WTC11 (cell line): ENCODE results near the gene MOGAT1. TPM values are rescaled to one million over a fixed set of nuclear protein-coding genes. Genes with fewer than 3 reads are reported as not detected.

ENCODE experiments used
- ATAC-seq: fragments of 200-7000 bp; cut with Tn5 transposase; 2 replicates; pipeline ENCODE4 v1.10.0; 2021; ENCODE audit warnings: mild to moderate bottlenecking, moderate library complexity
- CTCF ChIA-PET: fragments of 300-600 bp; sonication (Branson Sonifier 250); formaldehyde crosslinking; loops from one replicate; lab custom pipeline; 2021; ENCODE audit warnings: antibody characterized with exemption; lab: Charles Lee
- POLR2A ChIA-PET: fragments of 350-600 bp; sonication (Branson Sonifier 250); formaldehyde crosslinking; loops from one replicate; lab custom pipeline; 2021; ENCODE audit warnings: antibody characterized with exemption; lab: Charles Lee
- DNase-seq: peaks from one replicate; pipeline ENCODE4 v3.0.0; 2021; ENCODE audit warnings: low spot score
- H3K27ac Mint-ChIP-seq: 2 replicates; pipeline ENCODE4 v1.8.0; 2021; ENCODE audit warnings: mixed read lengths
- H3K27me3 Mint-ChIP-seq: 2 replicates; pipeline ENCODE4 v1.8.0; 2021; ENCODE audit warnings: low read depth, mild to moderate bottlenecking, moderate library complexity, mixed read lengths
- H3K36me3 Mint-ChIP-seq: 2 replicates; pipeline ENCODE4 v1.8.0; 2021; ENCODE audit warnings: mixed read lengths
- H3K4me1 Mint-ChIP-seq: 2 replicates; pipeline ENCODE4 v1.8.0; 2022; ENCODE audit warnings: mixed read lengths
- H3K4me3 Mint-ChIP-seq: 2 replicates; pipeline ENCODE4 v1.8.0; 2021; ENCODE audit warnings: mild to moderate bottlenecking, moderate library complexity, mixed read lengths
- H3K9me3 Mint-ChIP-seq: 2 replicates; pipeline ENCODE4 v1.8.0; 2021; ENCODE audit warnings: mixed read lengths
- ATF6 ChIP-seq: sonication (generic); formaldehyde crosslinking; IDR thresholded peaks from 2 replicates; pipeline ENCODE4 v1.8.1; 2023; ENCODE audit warnings: mild to moderate bottlenecking, missing genetic modification reagents
- CREB1 ChIP-seq: sonication (generic); formaldehyde crosslinking; IDR thresholded peaks from 2 replicates; pipeline ENCODE4 v1.8.0; 2023; ENCODE audit warnings: mild to moderate bottlenecking, missing genetic modification reagents
- CREM ChIP-seq: sonication (generic); formaldehyde crosslinking; IDR thresholded peaks from 2 replicates; pipeline ENCODE4 v1.8.1; 2022; ENCODE audit warnings: mild to moderate bottlenecking, missing genetic modification reagents, moderate library complexity
- FOXP1 ChIP-seq: sonication (generic); formaldehyde crosslinking; IDR thresholded peaks from 2 replicates; pipeline ENCODE4 v1.8.0; 2022; ENCODE audit warnings: missing genetic modification reagents, mild to moderate bottlenecking, moderate library complexity, borderline replicate concordance
- HMGA2 ChIP-seq: fragments of 250-450 bp; sonication (Bioruptor Pico); IDR thresholded peaks from 2 replicates; pipeline ENCODE4 v1.4.0; 2021; ENCODE audit warnings: mild to moderate bottlenecking, moderate library complexity
- HMGXB4 ChIP-seq: sonication (generic); formaldehyde crosslinking; IDR thresholded peaks from 2 replicates; pipeline ENCODE4 v1.8.1; 2023; ENCODE audit warnings: mild to moderate bottlenecking, moderate library complexity, missing genetic modification reagents
- IRF1 ChIP-seq: sonication (generic); formaldehyde crosslinking; IDR thresholded peaks from 2 replicates; pipeline ENCODE4 v1.8.0; 2023; ENCODE audit warnings: missing genetic modification reagents
- NFATC4 ChIP-seq: fragments of 250-450 bp; sonication (Bioruptor Pico); IDR thresholded peaks from 2 replicates; pipeline ENCODE4 v1.9.0; 2021; ENCODE audit warnings: mild to moderate bottlenecking
- NR2C2 ChIP-seq: sonication (generic); formaldehyde crosslinking; IDR thresholded peaks from 2 replicates; pipeline ENCODE4 v1.8.0; 2022; ENCODE audit warnings: mild to moderate bottlenecking, missing genetic modification reagents
- PRDM15 ChIP-seq: sonication (generic); formaldehyde crosslinking; IDR thresholded peaks from 2 replicates; pipeline ENCODE4 v1.8.0; 2022; ENCODE audit warnings: missing genetic modification reagents
- RORB ChIP-seq: fragments of 250-450 bp; sonication (Bioruptor Pico); IDR thresholded peaks from 2 replicates; pipeline ENCODE4 v1.9.0; 2021; ENCODE audit warnings: mild to moderate bottlenecking
- SMAD4 ChIP-seq: sonication (generic); formaldehyde crosslinking; IDR thresholded peaks from 2 replicates; pipeline ENCODE4 v1.8.0; 2022; ENCODE audit warnings: mild to moderate bottlenecking, missing genetic modification reagents
- ZBTB21 ChIP-seq: sonication (generic); formaldehyde crosslinking; IDR thresholded peaks from 2 replicates; pipeline ENCODE4 v1.8.1; 2023; ENCODE audit warnings: mild to moderate bottlenecking, missing genetic modification reagents, borderline replicate concordance
- ZBTB43 ChIP-seq: sonication (generic); formaldehyde crosslinking; IDR thresholded peaks from 2 replicates; pipeline ENCODE4 v1.8.1; 2023; ENCODE audit warnings: mild to moderate bottlenecking, missing genetic modification reagents
- ZNF281 ChIP-seq: sonication (generic); formaldehyde crosslinking; IDR thresholded peaks from 2 replicates; pipeline ENCODE4 v1.8.0; 2023; ENCODE audit warnings: mild to moderate bottlenecking, missing genetic modification reagents
- total RNA-seq: library from RNA; stranded (reverse); gene quantifications from 3 replicates; pipeline ENCODE4 v1.2.3, GENCODE V29; 2021

The MOGAT1 gene
- total RNA-seq, 1 experiment from 2014 or later: 0.72 TPM

GRCh38 chr2:222677981-222678380 lies 6.5 kb downstream of the MOGAT1 start:
- no peaks in the 10 kb centered on the region for H3K9me3 Mint-ChIP-seq
- ChIA-PET CTCF (interaction anchor here (1.0 kb wide), 1 partner anchor 13 kb away, joined by 3 read pairs; no protein-coding TSS in a partner anchor), POLR2A (interaction anchor here (0.7 kb wide), 1 partner anchor 70 kb away, joined by 3 read pairs; no protein-coding TSS in a partner anchor)
- TF ChIP-seq ZNF281 (CRISPR knock-in tag) (no peak), NFATC4 (no peak), NR2C2 (CRISPR knock-in tag) (no peak), FOXP1 (no peak), ZBTB21 (CRISPR knock-in tag) (no peak), ATF6 (no peak), RORB (no peak), PRDM15 (CRISPR knock-in tag) (no peak), HMGA2 (CRISPR knock-in tag) (no peak), CREM (CRISPR knock-in tag) (no peak), SMAD4 (CRISPR knock-in tag) (no peak), IRF1 (CRISPR knock-in tag) (no peak), ZBTB43 (CRISPR knock-in tag) (no peak), CREB1 (CRISPR knock-in tag) (no peak), HMGXB4 (CRISPR knock-in tag) (no peak)
- H3K36me3 Mint-ChIP-seq: no peaks in the 10 kb centered on the region
- no peak overlapping the region for H3K4me3 Mint-ChIP-seq
- ATAC-seq (no peak), DNase-seq (no peak)
- no peak overlapping the region for H3K27ac Mint-ChIP-seq
- H3K27me3 Mint-ChIP-seq: peaks cover 12% of the 10 kb centered on the region
- H3K4me1 Mint-ChIP-seq: peaks cover 2% of the 10 kb centered on the region; the same call in 1 of the 2 replicates
